ENCODE measurements around the gene CHTF8. TPM values are rescaled to one million over a fixed set of nuclear protein-coding genes. Genes with fewer than 3 reads are reported as not detected.

The CHTF8 gene
- total RNA-seq, 1 donor from 2014 or later: 86.4 TPM

DNA sequence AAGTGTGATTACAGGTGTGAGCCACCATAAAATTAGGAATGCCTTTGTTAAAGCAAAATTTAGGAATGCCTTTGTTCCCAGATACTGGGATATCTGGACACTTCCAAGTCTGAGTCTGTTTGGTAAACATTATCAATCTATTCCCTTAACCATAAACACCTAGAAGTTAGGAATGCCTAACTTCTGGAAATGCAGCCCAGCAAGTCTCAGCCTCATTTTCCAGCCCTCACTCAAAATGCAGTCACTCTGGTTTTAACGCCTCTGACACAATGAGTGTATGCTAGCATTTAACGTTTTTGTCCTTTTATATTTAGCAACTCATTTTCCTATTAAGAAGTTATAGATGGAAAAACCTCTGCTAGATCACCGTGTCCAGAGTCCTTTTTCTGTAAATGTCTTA lies 61.4 kb downstream of the CHTF8 start:
- Histone ChIP-seq H3K79me2 (ENCODE audit: insufficient read depth, low read length) (no peaks in the 10 kb centered on the region), H3K4me2 (ENCODE audit: low read length) (no peak overlapping the region), H4K20me1 (ENCODE audit: insufficient read depth, low read length) (no peaks in the 10 kb centered on the region), H3K4me1 (ENCODE audit: insufficient read depth, low read length) (peaks cover 18% of the 10 kb centered on the region), H3K36me3 (ENCODE audit: insufficient read depth, low read length) (no peaks in the 10 kb centered on the region), H3K4me3 (ENCODE audit: insufficient read depth, low read depth, low read length) (no peak overlapping the region), H3K27ac (ENCODE audit: low read depth, low read length) (no peak overlapping the region), H3K9ac (ENCODE audit: low read length) (no peak overlapping the region), H3K9me3 (ENCODE audit: insufficient read depth, low read depth, low read length) (no peaks in the 10 kb centered on the region), H2AFZ (ENCODE audit: low read depth, low read length) (no peak overlapping the region), H3K27me3 (ENCODE audit: insufficient read depth, low read length) (no peaks in the 10 kb centered on the region)
- Mint-ChIP-seq H3K4me3 (ENCODE audit: unreplicated experiment) (no peak overlapping the region), H3K9me3 (ENCODE audit: unreplicated experiment) (no peaks in the 10 kb centered on the region), H3K36me3 (ENCODE audit: low read depth, unreplicated experiment) (peaks cover 3% of the 10 kb centered on the region), H3K27me3 (ENCODE audit: low read depth, unreplicated experiment) (no peaks in the 10 kb centered on the region), H3K27ac (ENCODE audit: unreplicated experiment) (no peak overlapping the region), H3K4me1 (ENCODE audit: low read depth, unreplicated experiment) (peaks cover 19% of the 10 kb centered on the region)
- FAIRE-seq (no peak), DNase-seq (ENCODE audit: low read depth) (no peak)
- no peak for TF ChIP-seq EZH2 (IDR thresholded peaks at IDR 0.05; ENCODE audit: insufficient read depth, low read length)
- TF ChIP-seq, protein P1, sequence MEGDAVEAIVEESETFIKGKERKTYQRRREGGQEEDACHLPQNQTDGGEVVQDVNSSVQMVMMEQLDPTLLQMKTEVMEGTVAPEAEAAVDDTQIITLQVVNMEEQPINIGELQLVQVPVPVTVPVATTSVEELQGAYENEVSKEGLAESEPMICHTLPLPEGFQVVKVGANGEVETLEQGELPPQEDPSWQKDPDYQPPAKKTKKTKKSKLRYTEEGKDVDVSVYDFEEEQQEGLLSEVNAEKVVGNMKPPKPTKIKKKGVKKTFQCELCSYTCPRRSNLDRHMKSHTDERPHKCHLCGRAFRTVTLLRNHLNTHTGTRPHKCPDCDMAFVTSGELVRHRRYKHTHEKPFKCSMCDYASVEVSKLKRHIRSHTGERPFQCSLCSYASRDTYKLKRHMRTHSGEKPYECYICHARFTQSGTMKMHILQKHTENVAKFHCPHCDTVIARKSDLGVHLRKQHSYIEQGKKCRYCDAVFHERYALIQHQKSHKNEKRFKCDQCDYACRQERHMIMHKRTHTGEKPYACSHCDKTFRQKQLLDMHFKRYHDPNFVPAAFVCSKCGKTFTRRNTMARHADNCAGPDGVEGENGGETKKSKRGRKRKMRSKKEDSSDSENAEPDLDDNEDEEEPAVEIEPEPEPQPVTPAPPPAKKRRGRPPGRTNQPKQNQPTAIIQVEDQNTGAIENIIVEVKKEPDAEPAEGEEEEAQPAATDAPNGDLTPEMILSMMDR (IDR thresholded peaks at IDR 0.05; ENCODE audit: insufficient read depth, low read depth, low read length): no peak

DNA sequence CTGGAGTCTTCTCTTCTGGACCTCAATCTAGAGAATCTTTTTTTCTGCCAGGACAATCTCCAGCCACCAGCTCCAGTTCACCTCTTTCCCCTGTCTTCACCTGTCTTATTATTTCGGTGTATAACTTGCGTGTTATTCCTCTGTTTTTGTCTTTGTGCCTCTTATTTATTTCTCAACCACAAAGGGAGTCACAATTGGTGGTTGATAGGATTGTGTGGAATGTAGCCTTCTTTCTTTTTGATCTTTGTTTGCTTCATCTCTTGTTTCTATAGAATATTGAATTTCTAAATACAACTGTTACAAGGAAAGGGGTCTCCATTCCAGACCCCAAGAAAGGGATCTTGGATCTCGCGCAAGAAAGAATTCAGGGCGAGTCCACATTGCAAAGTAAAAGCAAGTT lies 62.9 kb downstream of the CHTF8 start:
- Histone ChIP-seq H3K27ac (ENCODE audit: low read depth, low read length) (no peak overlapping the region), H4K20me1 (ENCODE audit: insufficient read depth, low read length) (no peaks in the 10 kb centered on the region), H3K36me3 (ENCODE audit: insufficient read depth, low read length) (no peaks in the 10 kb centered on the region), H3K9me3 (ENCODE audit: insufficient read depth, low read depth, low read length) (no peaks in the 10 kb centered on the region), H3K4me2 (ENCODE audit: low read length) (no peak overlapping the region), H3K79me2 (ENCODE audit: insufficient read depth, low read length) (no peaks in the 10 kb centered on the region), H3K27me3 (ENCODE audit: insufficient read depth, low read length) (no peaks in the 10 kb centered on the region), H3K4me3 (ENCODE audit: insufficient read depth, low read depth, low read length) (no peak overlapping the region), H3K4me1 (ENCODE audit: insufficient read depth, low read length) (peaks cover 28% of the 10 kb centered on the region), H3K9ac (ENCODE audit: low read length) (no peak overlapping the region), H2AFZ (ENCODE audit: low read depth, low read length) (no peak overlapping the region)
- Mint-ChIP-seq H3K4me1 (ENCODE audit: low read depth, unreplicated experiment) (peaks cover 29% of the 10 kb centered on the region), H3K27me3 (ENCODE audit: low read depth, unreplicated experiment) (no peaks in the 10 kb centered on the region), H3K9me3 (ENCODE audit: unreplicated experiment) (no peaks in the 10 kb centered on the region), H3K4me3 (ENCODE audit: unreplicated experiment) (no peak overlapping the region), H3K27ac (ENCODE audit: unreplicated experiment) (no peak overlapping the region), H3K36me3 (ENCODE audit: low read depth, unreplicated experiment) (peaks cover 3% of the 10 kb centered on the region)
- no peak for FAIRE-seq
- TF ChIP-seq EZH2 (IDR thresholded peaks at IDR 0.05; ENCODE audit: insufficient read depth, low read length): no peak
- TF ChIP-seq, protein P1 (IDR thresholded peaks at IDR 0.05; ENCODE audit: insufficient read depth, low read depth, low read length): no peak
- DNase-seq (ENCODE audit: low read depth): no peak

Other genes starting within 250 kb of the CHTF8 start
- gene HAS3, start 26.9 kb downstream of the CHTF8 start, total RNA-seq: 1.7 and 2.0 TPM in 2 replicates
- gene UTP4, start 61 bp upstream of the CHTF8 start, total RNA-seq: 68.1 and 69.4 TPM in 2 replicates
- gene SNTB2, start 54.6 kb upstream of the CHTF8 start, total RNA-seq: 30.4 and 31.7 TPM in 2 replicates
- 27.9 and 28.9 TPM in 2 replicates for gene VPS4A, start 178.8 kb upstream of the CHTF8 start, total RNA-seq
- gene PDF, start 198.0 kb upstream of the CHTF8 start, total RNA-seq: 14.9 and 15.0 TPM in 2 replicates
- 32.4 and 36.7 TPM in 2 replicates for gene COG8, start 207.0 kb upstream of the CHTF8 start, total RNA-seq
- gene NIP7, start 207.2 kb upstream of the CHTF8 start, total RNA-seq: 34.3 and 35.7 TPM in 2 replicates
- gene TMED6, start 219.2 kb upstream of the CHTF8 start, total RNA-seq: 0.58 and 0.64 TPM in 2 replicates